NCI-H524 (cell line): ENCODE data around the gene RGL3.
"Not testable (repeated sequence)": the region's sequence is repeated elsewhere in the genome, so short reads cannot be mapped to it uniquely, and the experiment has no call there.

Experiments
- DNase-seq, 2 experiments: peaks; one replicate each; lab custom pipeline; 2025; lab: John Stamatoyannopoulos, UW

RGL3 gene

DNA sequence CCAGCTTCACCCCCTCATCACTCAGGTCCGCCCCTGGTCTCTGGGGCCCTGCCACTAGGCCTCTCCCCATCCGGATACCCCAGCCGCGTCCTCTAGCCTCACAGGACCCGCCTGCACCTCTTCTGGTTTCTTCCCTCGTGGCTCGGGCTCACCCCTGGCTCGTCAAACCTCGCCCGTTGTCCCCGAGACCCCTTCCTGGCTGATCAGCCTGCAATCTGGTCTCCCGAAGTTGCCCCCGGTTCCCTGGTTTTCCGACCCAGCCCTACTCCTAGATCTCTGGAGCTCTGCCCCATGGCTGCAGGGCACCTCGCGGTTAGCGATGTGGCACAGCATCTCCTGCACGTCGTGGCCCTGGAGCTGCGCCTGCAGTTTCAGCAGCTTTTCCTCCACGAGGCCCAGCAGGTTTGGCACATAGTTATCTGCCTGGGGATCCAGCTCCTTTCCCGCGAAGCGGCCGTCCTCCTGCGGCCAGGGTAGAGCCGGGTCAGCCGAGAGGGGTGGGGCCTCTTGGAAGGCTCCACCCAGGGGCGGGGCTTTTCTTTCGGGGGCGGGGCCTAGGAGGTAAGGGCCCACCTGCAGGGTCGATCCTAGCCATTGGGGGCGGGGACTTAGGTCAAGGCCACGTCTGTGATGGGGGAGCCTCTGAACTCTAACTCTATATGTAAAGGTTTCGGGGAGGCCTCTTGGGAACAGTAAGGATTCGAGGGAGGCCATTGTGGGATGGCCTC lies 2.4 kb upstream of the RGL3 start:
- no peak for DNase-seq

DNA sequence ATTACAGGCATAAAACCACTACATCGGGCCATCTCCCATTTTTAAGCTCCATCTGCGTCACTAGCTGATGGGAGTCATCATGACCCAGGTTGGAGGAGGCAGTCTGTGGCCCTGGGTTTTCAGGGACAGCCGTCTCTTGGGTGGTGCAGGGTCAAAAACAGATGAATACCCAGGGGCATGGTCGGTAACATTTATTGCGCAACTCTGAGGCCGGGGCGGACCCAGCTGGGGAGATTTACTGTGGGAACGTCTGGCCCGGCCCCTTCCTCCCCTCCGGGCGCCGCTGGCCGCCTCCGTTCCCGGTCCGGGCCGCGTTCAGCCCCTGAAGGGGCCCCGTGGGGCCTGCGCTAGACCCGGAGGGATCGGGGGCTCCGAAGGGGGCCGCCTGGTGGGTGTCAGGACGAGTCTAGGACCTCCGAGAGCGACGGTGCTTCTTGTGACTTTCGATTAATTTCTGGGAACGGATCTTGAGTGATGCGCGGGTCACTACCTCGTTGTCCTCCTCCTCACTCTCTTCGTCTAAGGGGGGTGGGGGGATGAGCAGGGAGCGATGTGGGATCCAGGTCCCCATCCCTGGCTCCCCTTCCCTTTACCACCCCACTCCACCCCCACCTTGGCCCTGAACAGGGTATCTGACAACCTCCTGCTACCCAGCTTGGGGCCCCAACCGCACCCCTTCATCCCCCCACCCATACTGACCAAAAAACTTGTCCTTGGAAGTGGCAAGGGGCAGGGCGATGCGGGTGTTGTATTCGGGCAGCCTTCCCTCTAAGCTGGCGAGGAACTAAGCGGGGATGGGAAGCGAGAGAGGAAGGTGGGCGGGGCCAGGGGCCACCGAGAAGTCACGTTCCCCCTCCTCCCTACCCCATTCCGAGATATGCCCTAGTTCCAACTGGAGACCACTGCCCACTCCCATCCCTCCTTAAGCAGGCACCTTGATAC lies 1.6 kb upstream of the RGL3 start:
- no peak for DNase-seq

DNA sequence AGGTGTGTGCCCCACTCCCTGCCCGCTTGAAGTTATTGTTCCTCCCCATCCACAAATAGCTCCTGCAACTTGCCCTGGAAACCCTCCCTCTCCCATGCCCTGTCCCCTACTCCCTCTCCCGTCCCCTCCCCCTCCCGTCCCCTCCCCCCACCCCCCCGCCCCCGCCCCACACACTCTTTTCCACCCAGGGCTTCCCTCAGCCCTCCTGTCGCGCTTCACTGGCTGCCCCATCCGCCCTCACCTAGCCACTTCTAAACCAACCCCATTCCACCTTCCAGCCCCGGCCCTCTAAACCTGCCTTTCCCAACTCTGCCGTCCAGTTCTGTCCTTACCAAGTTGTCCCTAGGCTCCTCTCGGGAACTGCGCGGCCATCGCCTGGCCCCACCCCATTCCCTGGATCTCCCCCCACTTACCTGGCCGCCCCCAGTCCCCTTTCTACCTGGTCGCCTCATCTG lies 993 bp downstream of the RGL3 start:
- no peak for DNase-seq

- DNase-seq, result no peak
These were observed 2.6 kb downstream of the RGL3 start for GRCh38 chr19:11416346-11417052.

DNA sequence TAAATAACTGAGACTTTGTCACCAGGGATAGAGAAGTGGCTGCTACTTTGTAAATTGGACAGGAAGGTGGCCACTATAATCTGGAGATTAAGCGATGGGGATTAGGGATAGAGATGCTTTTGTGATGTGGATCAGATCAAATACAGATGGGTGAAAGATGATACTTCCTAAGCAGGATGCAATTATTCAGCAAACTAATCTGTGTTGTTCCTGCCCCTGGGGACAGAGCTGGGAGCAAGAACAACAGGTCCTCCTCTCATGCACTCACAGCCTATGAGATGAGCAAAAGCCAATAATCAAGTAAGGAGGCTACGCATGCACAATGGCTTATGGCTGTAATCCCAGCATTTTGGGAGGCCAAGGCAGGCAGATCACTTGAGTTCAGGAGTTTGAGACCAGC lies 4.6 kb downstream of the RGL3 start:
- peak; percentile 94 to 99 for DNase-seq

DNA sequence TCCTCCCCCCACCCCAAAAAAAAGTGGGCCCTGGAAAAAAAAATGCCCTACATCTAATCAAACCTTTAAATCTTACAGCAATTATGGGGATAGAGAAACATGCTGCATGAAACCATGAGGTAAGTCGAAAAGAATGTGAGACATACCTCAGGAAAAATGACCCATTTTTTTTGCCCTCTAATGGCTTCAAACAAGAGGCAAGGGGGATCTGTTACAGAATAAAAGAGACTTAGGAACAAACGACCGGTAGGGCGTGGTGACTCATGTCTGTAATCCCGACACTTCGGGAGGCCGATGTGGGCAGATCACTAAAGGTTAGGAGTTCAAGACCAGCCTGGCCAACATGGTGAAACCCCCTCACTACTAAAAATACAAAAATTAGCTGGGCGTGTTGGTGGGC lies 8.4 kb downstream of the RGL3 start:
- no peak for DNase-seq

GRCh38 chr19:11408591-11408990 lies 10.5 kb downstream of the RGL3 start:
- DNase-seq, result no peak

DNA sequence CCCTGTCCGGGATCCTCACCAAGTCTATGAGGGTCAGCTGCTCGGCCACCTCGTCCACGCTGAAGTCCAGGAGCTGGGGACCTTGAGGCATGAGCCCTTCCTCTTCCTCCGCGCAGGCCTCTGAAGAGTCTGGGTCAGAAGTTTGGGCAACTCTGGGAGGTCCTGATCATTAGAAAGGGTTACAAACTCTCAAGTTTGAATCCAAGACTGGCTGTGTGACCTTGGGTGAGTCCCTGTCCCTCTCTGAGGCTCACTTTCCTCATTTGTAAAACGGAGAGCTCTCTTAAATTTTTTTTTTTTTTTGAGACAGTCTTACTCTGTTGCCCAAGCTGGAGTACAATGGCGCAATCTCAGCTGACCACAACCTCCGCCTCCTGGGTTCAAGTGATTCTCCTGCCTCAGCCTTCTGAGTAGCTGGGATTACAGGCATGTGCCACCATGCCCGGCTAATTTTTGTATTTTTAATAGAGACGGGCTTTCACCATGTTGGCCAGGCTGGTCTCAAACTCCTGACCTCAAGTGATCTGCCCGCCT lies 12.3 kb downstream of the RGL3 start:
- DNase-seq, result not testable (repeated sequence)

GRCh38 chr19:11405846-11406643 lies 13.1 kb downstream of the RGL3 start:
- DNase-seq, result no peak

DNA sequence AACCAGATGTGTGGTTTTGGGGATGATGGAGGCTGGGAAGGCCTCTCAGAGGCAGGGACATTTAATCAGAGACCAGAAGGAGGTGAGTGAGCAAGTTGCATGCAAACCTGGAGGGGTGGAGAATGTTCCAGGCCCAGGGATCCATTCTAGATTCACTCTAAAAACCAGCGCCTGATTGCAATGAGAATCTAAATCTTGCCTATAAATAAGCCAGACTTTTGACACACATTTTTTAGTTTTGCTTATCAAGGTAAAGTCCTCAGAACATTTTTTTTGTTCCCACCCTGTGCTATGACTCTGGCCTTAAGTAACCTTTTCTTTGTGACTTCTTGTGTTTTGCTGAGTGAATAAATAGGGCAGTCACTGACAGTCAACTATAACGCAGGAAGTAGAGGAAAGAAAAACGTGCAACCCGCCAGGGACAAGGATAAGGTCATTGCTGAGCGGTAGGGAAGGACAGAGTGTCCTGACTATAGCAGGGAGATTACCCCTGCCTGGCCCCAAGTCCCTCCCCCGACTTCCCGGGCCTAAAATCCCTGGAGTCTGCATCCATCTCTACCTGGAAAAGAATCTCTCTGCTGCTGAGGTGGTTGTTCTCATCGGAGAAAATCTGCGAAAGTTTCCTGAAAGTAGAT lies 14.4 kb downstream of the RGL3 start:
- DNase-seq, result no peak

- DNase-seq, result no peak
These were observed 17.1 kb downstream of the RGL3 start for GRCh38 chr19:11401808-11402543.

GRCh38 chr19:11400798-11401197 lies 18.3 kb downstream of the RGL3 start:
- DNase-seq, result no peak

DNA sequence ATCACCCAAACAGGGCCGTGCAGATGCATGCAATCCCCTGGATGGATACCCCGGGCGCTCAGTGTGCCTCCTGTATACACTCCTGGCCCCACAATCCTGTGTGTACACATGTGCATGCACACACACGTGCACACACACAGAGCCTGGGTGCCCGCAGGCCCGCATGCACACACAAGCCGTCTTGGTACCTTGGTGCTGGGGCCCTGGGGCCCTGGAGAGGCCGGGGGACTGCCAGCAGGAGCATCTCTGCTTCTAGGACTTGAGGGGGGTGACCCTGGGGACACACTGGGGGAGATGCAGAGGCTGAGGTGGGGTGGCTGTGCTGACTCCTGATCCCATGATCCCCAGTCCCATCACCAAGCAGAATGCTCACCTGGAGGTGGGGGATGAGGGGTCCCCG lies 19.4 kb downstream of the RGL3 start:
- DNase-seq, result no peak

DNA sequence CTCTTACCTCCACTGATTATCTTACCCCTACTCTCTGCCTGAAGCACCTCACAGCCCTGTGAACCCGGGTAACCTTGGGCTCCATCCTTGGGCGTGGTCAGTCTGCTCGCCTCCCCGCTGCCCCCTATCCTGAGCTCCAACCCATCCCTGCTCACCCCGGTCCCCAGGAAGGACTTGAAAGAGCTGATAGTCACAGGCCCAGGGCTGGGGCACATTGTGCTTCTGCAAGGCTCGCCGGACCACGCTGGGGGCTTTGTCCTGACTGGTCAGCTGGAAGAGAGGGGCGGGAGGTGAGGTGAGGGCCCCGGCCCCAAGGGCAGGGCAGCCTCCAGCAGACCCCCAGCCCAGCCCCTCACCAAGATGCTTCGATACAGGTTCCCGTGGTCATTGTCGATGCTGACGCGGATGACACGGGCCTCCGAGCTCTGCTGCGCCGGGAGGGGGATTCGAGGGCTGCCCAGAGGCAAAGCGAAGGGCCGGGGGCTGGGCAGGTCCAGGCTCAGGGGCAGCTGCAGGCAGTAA lies 22.0 kb downstream of the RGL3 start:
- no peak for DNase-seq

DNA sequence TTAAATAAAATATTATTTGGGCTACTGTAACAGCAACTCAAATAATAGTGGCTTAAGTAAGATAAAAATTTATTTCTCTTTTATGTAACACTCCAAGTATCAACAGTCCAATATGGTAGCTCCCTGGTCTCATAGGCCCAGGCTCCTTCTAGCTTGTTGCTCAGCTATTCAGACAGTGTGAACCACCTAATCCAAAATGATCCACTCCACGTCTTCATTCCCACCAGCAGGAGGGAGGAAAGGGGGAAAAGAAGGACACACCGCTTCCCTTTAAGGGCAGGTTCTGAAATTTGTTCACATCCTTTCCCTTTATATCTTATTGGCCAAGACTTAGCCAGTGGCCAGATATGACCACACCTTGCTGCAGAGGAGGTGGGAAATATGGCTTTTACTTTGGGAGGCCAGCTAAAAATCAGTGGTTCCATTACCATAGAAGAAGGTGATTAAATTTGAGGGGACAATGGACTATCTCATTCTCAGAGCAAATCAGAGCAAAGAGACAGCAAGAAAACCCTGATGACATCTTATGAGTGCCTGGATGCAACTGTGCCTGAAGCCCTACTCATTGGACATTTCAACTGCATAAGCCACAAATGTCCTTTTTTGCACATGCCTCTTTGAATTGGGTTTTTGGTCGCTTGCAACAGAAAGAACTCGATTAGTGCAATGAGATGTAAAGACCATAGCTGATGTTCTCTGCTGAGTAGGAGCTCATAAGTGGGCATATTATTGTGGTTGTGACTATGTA lies 28.0 kb downstream of the RGL3 start:
- DNase-seq, result no peak

DNA sequence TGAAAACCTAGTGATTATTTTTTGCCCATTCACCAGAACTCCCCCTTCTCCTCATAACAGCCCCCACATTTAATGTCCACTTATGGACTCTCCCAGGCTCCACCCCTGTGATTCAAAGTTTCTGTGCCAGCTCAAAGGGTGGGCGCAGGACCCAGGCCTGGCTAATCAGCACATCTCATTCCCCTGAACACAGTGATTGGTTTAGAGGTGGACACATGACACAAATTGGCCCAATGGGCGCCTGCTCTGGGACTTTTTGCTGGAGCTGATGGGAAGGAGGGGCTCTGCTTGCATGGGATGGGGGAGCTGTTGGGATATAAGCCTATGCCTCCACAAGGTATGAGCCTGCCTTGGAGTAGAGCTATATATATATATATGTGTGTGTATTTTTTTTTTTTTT lies 28.8 kb downstream of the RGL3 start:
- DNase-seq, result no peak

DNA sequence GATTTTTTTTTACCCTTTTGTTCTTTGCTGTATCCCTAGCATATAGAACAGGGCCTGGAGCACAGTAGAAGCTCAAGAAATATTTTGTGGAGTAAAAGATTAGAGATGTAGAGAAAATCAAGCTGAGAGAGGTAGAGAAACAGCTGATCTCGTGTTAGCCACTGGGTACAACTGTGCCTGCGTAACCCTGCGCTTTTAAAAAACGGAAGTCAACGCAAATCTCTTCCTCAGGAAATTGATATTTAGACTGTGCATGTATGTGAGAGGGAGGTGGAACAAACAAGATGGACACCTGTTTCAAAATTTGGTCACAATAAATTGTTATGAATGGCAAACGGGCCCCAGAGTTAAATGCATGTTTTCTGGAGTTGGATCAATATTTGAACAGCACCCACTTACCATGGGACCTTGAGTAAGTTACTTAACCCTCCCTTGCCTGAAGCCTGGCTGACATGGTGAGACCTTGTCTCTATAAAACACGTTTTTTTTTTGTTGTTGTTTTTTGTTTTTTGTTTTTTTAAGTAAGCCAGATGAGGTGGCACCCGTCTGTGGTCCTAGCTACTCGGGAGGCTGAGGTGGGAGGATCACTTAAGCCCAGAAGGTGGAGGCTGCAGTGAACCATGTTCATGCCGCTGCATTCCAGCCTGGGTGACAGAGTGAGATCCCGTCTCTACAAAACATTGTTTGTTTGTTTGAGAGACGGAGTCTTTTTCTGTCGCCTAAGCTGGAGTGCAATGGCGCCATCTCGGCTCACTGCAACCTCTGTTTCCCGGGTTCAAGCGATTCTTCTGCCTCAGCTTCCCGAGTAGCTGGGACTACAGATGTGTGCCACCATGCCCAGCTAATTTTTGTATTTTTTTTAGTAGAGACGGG lies 31.7 kb downstream of the RGL3 start:
- no peak for DNase-seq

- no peak for DNase-seq
These were observed 34.4 kb downstream of the RGL3 start for GRCh38 chr19:11384778-11385129.
